ENCODE measurements around the gene NCK2. TPM values are rescaled to one million over a fixed set of nuclear protein-coding genes. Genes with fewer than 3 reads are reported as not detected.

NCK2 gene
- total and polyA plus RNA-seq, 9 of the 15 experiments (the other 6 are each of a cell fraction or from before 2014, with no cell fraction given) = 0.90 to 27.9 (median 15.9) TPM

DNA sequence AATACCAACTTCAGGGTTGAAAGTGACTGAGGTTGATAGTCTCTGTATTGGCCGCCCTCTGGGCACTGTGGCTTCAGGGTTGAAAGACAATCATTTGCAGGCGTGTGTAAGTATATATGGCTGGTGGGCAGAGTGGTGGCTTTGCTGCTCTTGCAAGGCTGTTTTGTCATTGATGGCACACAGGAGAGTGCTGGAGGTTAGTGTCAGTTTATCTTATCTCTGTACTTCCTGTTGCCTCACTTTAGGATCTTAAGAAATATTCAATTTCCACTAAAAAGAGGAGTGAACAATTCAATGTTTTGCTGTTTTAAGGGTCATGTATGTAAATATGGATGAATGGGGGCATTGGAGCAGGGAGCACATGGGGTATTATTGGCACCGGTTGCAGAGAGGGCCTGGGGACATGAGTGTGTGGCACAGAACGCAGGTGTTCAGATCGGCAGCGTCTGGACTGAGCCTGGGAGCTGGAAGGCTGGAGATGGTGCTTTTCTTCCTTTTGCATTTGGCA is 51.5 kb downstream of the NCK2 start (continued):
- TF ChIP-seq ZNF592 (IDR thresholded peaks at IDR 0.05) = peak; percentile 60

DNA sequence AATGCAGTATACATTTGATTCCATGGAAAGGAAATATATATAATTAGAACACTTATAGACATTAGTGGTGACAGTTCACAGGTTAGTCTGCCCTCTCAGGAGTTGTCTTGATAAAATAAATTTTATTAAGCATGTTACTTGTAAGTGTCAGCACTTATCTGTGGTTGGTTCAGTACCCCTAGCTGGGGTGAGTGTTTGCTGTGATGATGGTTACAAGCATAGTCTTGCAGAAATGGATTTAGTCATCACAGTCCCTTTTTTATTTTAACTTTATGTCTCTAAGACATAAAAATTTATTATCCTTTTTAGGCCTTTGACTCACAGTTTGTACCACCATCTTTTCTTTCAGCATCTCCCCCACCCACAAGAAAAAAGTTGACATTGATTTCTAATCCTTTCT is 52.1 kb downstream of the NCK2 start:
- peak overlapping the region; percentile 80; the same call in 2 of the 3 replicates for H3K27ac ChIP-seq (ENCODE audit: extremely low read depth, low read depth, low read length)
- H3K9me3 ChIP-seq (replicated peaks; ENCODE audit: control insufficient read depth, insufficient read depth, low read depth, low read length) = no peaks in the 10 kb centered on the region
- no peak overlapping the region for H3K4me3 ChIP-seq
- TF ChIP-seq POLR2A (conservative IDR thresholded peaks at IDR 0.05) (no peak), SMAD2 (IDR thresholded peaks at IDR 0.05; ENCODE audit: low read depth, low read length) (no peak), ZNF561 (CRISPR knock-in tag; conservative IDR thresholded peaks at IDR 0.05) (no peak), ZNF316 (IDR thresholded peaks at IDR 0.05) (peak; percentile 21; the same call in 1 of the 2 replicates), NFE2 (IDR thresholded peaks at IDR 0.05; ENCODE audit: low read depth) (no peak)
- TF ChIP-seq, protein P1, sequence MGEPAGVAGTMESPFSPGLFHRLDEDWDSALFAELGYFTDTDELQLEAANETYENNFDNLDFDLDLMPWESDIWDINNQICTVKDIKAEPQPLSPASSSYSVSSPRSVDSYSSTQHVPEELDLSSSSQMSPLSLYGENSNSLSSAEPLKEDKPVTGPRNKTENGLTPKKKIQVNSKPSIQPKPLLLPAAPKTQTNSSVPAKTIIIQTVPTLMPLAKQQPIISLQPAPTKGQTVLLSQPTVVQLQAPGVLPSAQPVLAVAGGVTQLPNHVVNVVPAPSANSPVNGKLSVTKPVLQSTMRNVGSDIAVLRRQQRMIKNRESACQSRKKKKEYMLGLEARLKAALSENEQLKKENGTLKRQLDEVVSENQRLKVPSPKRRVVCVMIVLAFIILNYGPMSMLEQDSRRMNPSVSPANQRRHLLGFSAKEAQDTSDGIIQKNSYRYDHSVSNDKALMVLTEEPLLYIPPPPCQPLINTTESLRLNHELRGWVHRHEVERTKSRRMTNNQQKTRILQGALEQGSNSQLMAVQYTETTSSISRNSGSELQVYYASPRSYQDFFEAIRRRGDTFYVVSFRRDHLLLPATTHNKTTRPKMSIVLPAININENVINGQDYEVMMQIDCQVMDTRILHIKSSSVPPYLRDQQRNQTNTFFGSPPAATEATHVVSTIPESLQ (CRISPR knock-in tag; IDR thresholded peaks at IDR 0.05) = no peak
- H2AFZ ChIP-seq (ENCODE audit: low read depth, low read length) = peak overlapping the region; percentile 84; the same call in 1 of the 2 replicates
- no peak overlapping the region for H3K4me2 ChIP-seq (ENCODE audit: insufficient read depth, low read length)
- DNase-seq (ENCODE audit: extremely low read depth in 1 of 4, low spot score in 3 of 4) (no peak), FAIRE-seq (peak; percentile 56), ATAC-seq (0 out of 3 replicates have a peak, but pooled peaks have one; percentile 9)
- peaks cover 18 to 57% of the 10 kb centered on the region in 2 experiments; a peak in 4 of 5 replicates for H3K4me1 ChIP-seq (replicated peaks in 1 of 2; ENCODE audit: control insufficient read depth in 2 of 2, insufficient read depth in 2 of 2, low read length in 2 of 2)
- peak overlapping the region in 1 of 2 experiments; percentile 56; a peak in 1 of 4 replicates for H3K9ac ChIP-seq (ENCODE audit: insufficient read depth in 1 of 2, low read depth in 2 of 2, low read length in 2 of 2)
- H3K27me3 ChIP-seq (ENCODE audit: control insufficient read depth in 2 of 2, insufficient read depth in 2 of 2, low read length in 2 of 2) = no peaks in the 10 kb centered on the region
- no peaks in the 10 kb centered on the region for H3K36me3 ChIP-seq (ENCODE audit: control insufficient read depth, insufficient read depth, low read length)
- BruUV-seq (replicated peaks) = no TSS peak
- CTCF ChIA-PET (ENCODE audit: low intra/inter-chr PET ratio) = no interaction called here
- H3K9me1 ChIP-seq (ENCODE audit: control insufficient read depth, insufficient read depth, low read length) = no peaks in the 10 kb centered on the region
- POLR2A ChIA-PET = interaction anchor here (0.6 to 2.9 kb wide), 3 partner anchors 11 to 180 kb away, joined by 3 to 6 read pairs (median 4); no protein-coding TSS in a partner anchor
- H3K79me2 ChIP-seq (ENCODE audit: control insufficient read depth, insufficient read depth, low read length) = peaks cover 25% of the 10 kb centered on the region; the same call in 2 of the 3 replicates
- no peaks in the 10 kb centered on the region for H4K20me1 ChIP-seq (replicated peaks; ENCODE audit: control insufficient read depth, insufficient read depth, low read length)
- in situ Hi-C loops (cut with MboI) (no loop called here), intact Hi-C loops (cut with micrococcal nuclease) (loop anchor here (5.0 kb wide), 1 partner anchor 56 kb away; no protein-coding TSS in a partner anchor)

Data from K562 (cell line).